Suprapubic skin (tissue), 4 donors: ENCODE measurements around the gene ALOXE3.

ENCODE experiments used
- CTCF ChIP-seq, 2 donors: fragments of 200-600 bp in 1 of 2; fragments of 450-650 bp in 1 of 2; sonication (generic) in 1 of 2; IDR thresholded peaks; one replicate each; pipeline ENCODE4 v1.5.1; 2016 to 2019; ENCODE audit warnings: antibody characterized with exemption in 2 of 2, mild to moderate bottlenecking in 1 of 2, moderate library complexity in 1 of 2
- EP300 ChIP-seq: sonication (generic); formaldehyde crosslinking; IDR thresholded peaks from one replicate; pipeline ENCODE4 v1.6.1; 2017; ENCODE audit warnings: antibody characterized with exemption
- POLR2A ChIP-seq, 2 donors: fragments of 450-650 bp; IDR thresholded peaks; one replicate each; pipeline ENCODE4 v1.6.1; 2017; ENCODE audit warnings: antibody characterized with exemption in 2 of 2, mild to moderate bottlenecking in 2 of 2, moderate library complexity in 2 of 2
- POLR2AphosphoS5 ChIP-seq, 3 donors: sonication (generic); formaldehyde crosslinking; IDR thresholded peaks; one replicate each; pipeline ENCODE4 v1.6.1; 2017; ENCODE audit warnings: antibody characterized with exemption in 3 of 3

GRCh38 chr17:8124350-8125153, 6.2 kb upstream of the ALOXE3 start:
- TF ChIP-seq POLR2A (IDR thresholded peaks at IDR 0.05), result no peak
- TF ChIP-seq CTCF (IDR thresholded peaks at IDR 0.05), result no peak
- no peak for TF ChIP-seq POLR2AphosphoS5 (IDR thresholded peaks at IDR 0.05)
- no peak for TF ChIP-seq EP300
